Fibroblast of lung (primary cell): ENCODE results near the gene APOB.

Experiments used
- CTCF ChIP-seq, 2 donors: IDR thresholded peaks in 1 of 2; conservative IDR thresholded peaks in 1 of 2; 1 replicate in 1 of 2; 2 replicates in 1 of 2; pipeline ENCODE4 v1.5.1; 2011 to 2012; ENCODE audit warnings: low read length in 2 of 2, control low read depth in 1 of 2, inconsistent platforms in 1 of 2, low read depth in 1 of 2, mild to moderate bottlenecking in 1 of 2
- EZH2 ChIP-seq: IDR thresholded peaks from 2 replicates; pipeline ENCODE4 v1.5.1; 2012; ENCODE audit warnings: low read length, control low read depth, mild to moderate bottlenecking; ENCODE audit errors: missing control alignments

DNA sequence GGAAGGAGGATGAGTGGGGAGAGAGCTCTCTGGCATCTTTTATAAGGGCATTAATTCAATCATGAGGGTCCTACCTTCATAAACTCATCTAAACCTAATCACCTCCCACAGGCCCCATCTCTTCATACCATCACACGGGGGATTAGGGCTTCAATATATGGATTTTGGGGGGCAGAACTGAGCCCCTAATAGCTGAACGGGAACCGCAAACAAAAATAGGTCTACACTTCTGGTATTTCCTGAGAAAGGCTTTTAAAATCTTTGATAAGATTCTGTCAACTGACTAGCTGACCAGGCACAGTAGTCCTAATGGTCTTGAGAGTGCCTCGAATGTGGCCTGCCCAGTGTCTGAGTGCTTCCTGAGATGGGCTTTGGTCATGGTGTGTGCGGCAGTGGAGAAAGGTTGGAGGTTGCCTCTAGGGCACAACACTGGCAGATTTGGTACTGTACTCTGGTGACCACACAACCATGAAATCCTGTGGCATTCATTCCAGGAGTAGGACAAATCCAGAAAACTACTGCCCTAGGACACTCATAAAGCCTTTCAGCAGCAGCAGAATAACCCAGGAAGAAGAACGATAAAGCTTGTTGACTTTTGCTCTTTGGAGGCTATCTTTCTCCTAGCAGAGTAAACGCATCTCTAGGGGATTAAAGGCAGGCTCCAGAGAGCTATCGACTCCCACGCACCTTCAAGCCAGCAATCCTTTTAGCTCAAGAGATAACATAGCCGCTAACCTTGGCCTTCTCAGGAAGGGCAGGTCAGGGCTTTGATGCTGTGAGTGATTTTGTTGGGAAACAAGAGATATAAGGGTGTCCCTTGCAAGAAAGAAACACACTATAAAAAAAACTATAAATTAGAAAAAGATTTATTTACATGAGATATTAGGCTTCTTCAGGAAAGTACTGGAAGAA is 12.3 kb upstream of the APOB start:
- no peak for TF ChIP-seq CTCF (conservative IDR thresholded peaks at IDR 0.05 in 1 of 2, IDR thresholded peaks at IDR 0.05 in 1 of 2; ENCODE audit: low read depth in 1 of 2, low read length in 2 of 2)
- TF ChIP-seq EZH2: no peak
